HG03558 (cell line): ENCODE measurements around the gene TARDBP.
"Not testable (repeated sequence)": the region's sequence is repeated elsewhere in the genome, so short reads cannot be mapped to it uniquely, and the experiment has no call there.

Source experiments
- ATAC-seq: cut with Tn5 transposase; IDR thresholded peaks from one replicate; pipeline ENCODE4 v1.9.1; 2021; ENCODE audit warnings: moderate number of reproducible peaks; ENCODE audit not compliant: unreplicated experiment; ENCODE audit errors: extremely low read depth

TARDBP gene

GRCh38 chr1:11058026-11058425 lies 45.6 kb downstream of the TARDBP start:
- ATAC-seq, result no peak

GRCh38 chr1:11058595-11059154 lies 46.2 kb downstream of the TARDBP start:
- no peak for ATAC-seq

- no peak for ATAC-seq
Measured at GRCh38 chr1:11059155-11059967, 46.9 kb downstream of the TARDBP start.

- peak; percentile 74 for ATAC-seq
Measured at GRCh38 chr1:11059968-11060830, 47.7 kb downstream of the TARDBP start, which contains the start of gene SRM. TSS of gene SRM (minus strand) at chr1:11060018. CDS start at chr1:11059943, 75 bp downstream.

- no peak for ATAC-seq
Measured at GRCh38 chr1:11061652-11062365, 49.4 kb downstream of the TARDBP start.

GRCh38 chr1:11062965-11063401 lies 50.5 kb downstream of the TARDBP start:
- no peak for ATAC-seq

GRCh38 chr1:11063937-11064537 lies 51.6 kb downstream of the TARDBP start:
- ATAC-seq, result not testable (repeated sequence)

GRCh38 chr1:11064942-11065341 lies 52.5 kb downstream of the TARDBP start:
- no peak for ATAC-seq

- no peak for ATAC-seq
Measured at GRCh38 chr1:11065796-11066195, 53.3 kb downstream of the TARDBP start.

GRCh38 chr1:11067716-11068599 lies 55.5 kb downstream of the TARDBP start:
- ATAC-seq, result no peak

- no peak for ATAC-seq
Measured at GRCh38 chr1:11068600-11069473, 56.4 kb downstream of the TARDBP start.

- ATAC-seq, result no peak
Measured at GRCh38 chr1:11070876-11071275, 58.4 kb downstream of the TARDBP start.

- ATAC-seq, result no peak
Measured at GRCh38 chr1:11071463-11072215, 59.2 kb downstream of the TARDBP start.

- ATAC-seq, result no peak
Measured at GRCh38 chr1:11072216-11072917, 59.9 kb downstream of the TARDBP start.

GRCh38 chr1:11073398-11073797 lies 60.9 kb downstream of the TARDBP start:
- not testable (repeated sequence) for ATAC-seq
